ENCODE results near the gene HK1.

HK1 gene

GRCh38 chr10:69384320-69384719 is 106.0 kb downstream of the HK1 start:
- TF ChIP-seq CTCF (IDR thresholded peaks at IDR 0.05; ENCODE audit: insufficient read depth, low read length, poor library complexity, severe bottlenecking), result no peak
- Histone ChIP-seq H3K36me3 (ENCODE audit: control insufficient read depth, insufficient read depth, low read length) (peaks cover 31% of the 10 kb centered on the region), H3K27me3 (replicated peaks; ENCODE audit: control insufficient read depth, insufficient read depth, low read length) (no peaks in the 10 kb centered on the region), H3K4me3 (replicated peaks; ENCODE audit: low read depth, low read length) (no peak overlapping the region)
- no peak for DNase-seq (ENCODE audit: extremely low read depth, insufficient read length)

GRCh38 chr10:69385454-69386350 is 107.4 kb downstream of the HK1 start:
- DNase-seq (ENCODE audit: extremely low read depth, insufficient read length), result no peak
- Histone ChIP-seq H3K27me3 (replicated peaks; ENCODE audit: control insufficient read depth, insufficient read depth, low read length) (no peaks in the 10 kb centered on the region), H3K36me3 (ENCODE audit: control insufficient read depth, insufficient read depth, low read length) (peaks cover 28% of the 10 kb centered on the region), H3K4me3 (replicated peaks; ENCODE audit: low read depth, low read length) (no peak overlapping the region)
- TF ChIP-seq CTCF (IDR thresholded peaks at IDR 0.05; ENCODE audit: insufficient read depth, low read length, poor library complexity, severe bottlenecking), result no peak

GRCh38 chr10:69387500-69387899 is 109.2 kb downstream of the HK1 start:
- H3K4me3 ChIP-seq (replicated peaks; ENCODE audit: low read depth, low read length), result no peak overlapping the region
- no peaks in the 10 kb centered on the region for H3K27me3 ChIP-seq (replicated peaks; ENCODE audit: control insufficient read depth, insufficient read depth, low read length)
- H3K36me3 ChIP-seq (ENCODE audit: control insufficient read depth, insufficient read depth, low read length), result peaks cover 30% of the 10 kb centered on the region
- DNase-seq (ENCODE audit: extremely low read depth, insufficient read length), result no peak
- no peak for TF ChIP-seq CTCF (IDR thresholded peaks at IDR 0.05; ENCODE audit: insufficient read depth, low read length, poor library complexity, severe bottlenecking)

GRCh38 chr10:69388488-69388887 is 110.2 kb downstream of the HK1 start:
- H3K36me3 ChIP-seq (ENCODE audit: control insufficient read depth, insufficient read depth, low read length), result peaks cover 26% of the 10 kb centered on the region
- no peaks in the 10 kb centered on the region for H3K27me3 ChIP-seq (replicated peaks; ENCODE audit: control insufficient read depth, insufficient read depth, low read length)
- no peak for TF ChIP-seq CTCF (IDR thresholded peaks at IDR 0.05; ENCODE audit: insufficient read depth, low read length, poor library complexity, severe bottlenecking)
- H3K4me3 ChIP-seq (replicated peaks; ENCODE audit: low read depth, low read length), result no peak overlapping the region
- DNase-seq (ENCODE audit: extremely low read depth, insufficient read length), result no peak

- no peak for TF ChIP-seq CTCF (IDR thresholded peaks at IDR 0.05; ENCODE audit: insufficient read depth, low read length, poor library complexity, severe bottlenecking)
These were observed 111.7 kb downstream of the HK1 start for GRCh38 chr10:69389827-69390490.

More at GRCh38 chr10:69389827-69390490, 111.7 kb downstream of the HK1 start:
- no peak overlapping the region for H3K4me3 ChIP-seq (replicated peaks; ENCODE audit: low read depth, low read length)
- DNase-seq (ENCODE audit: extremely low read depth, insufficient read length), result no peak
- no peaks in the 10 kb centered on the region for H3K27me3 ChIP-seq (replicated peaks; ENCODE audit: control insufficient read depth, insufficient read depth, low read length)
- H3K36me3 ChIP-seq (ENCODE audit: control insufficient read depth, insufficient read depth, low read length), result peaks cover 23% of the 10 kb centered on the region

Measured in GM06990 (cell line).